ENCODE data around the gene CDH16.

Gene CDH16

GRCh38 chr16:66862023-66862520 is 56.6 kb downstream of the CDH16 start:
- Histone ChIP-seq H3K4me3 (ENCODE audit: insufficient read depth, low read depth, low read length, poor library complexity, severe bottlenecking) (no peak overlapping the region), H3K36me3 (ENCODE audit: control insufficient read depth, insufficient read depth, low read length) (no peaks in the 10 kb centered on the region), H3K9me3 (ENCODE audit: control insufficient read depth, low read length) (no peaks in the 10 kb centered on the region), H3K27ac (ENCODE audit: insufficient read depth, low read length, poor library complexity, severe bottlenecking) (no peak overlapping the region), H3K4me1 (ENCODE audit: control insufficient read depth, insufficient read depth, low read length, poor library complexity, severe bottlenecking) (no peaks in the 10 kb centered on the region), H3K27me3 (replicated peaks; ENCODE audit: control insufficient read depth, insufficient read depth, low read length, poor library complexity, severe bottlenecking) (no peaks in the 10 kb centered on the region)
- DNase-seq: no peak

GRCh38 chr16:66859397-66860068 is 59.2 kb downstream of the CDH16 start:
- Histone ChIP-seq H3K4me3 (ENCODE audit: insufficient read depth, low read depth, low read length, poor library complexity, severe bottlenecking) (no peak overlapping the region), H3K36me3 (ENCODE audit: control insufficient read depth, insufficient read depth, low read length) (no peaks in the 10 kb centered on the region), H3K4me1 (ENCODE audit: control insufficient read depth, insufficient read depth, low read length, poor library complexity, severe bottlenecking) (no peaks in the 10 kb centered on the region), H3K27me3 (replicated peaks; ENCODE audit: control insufficient read depth, insufficient read depth, low read length, poor library complexity, severe bottlenecking) (no peaks in the 10 kb centered on the region), H3K27ac (ENCODE audit: insufficient read depth, low read length, poor library complexity, severe bottlenecking) (no peak overlapping the region), H3K9me3 (ENCODE audit: control insufficient read depth, low read length) (no peaks in the 10 kb centered on the region)
- DNase-seq: no peak

GRCh38 chr16:66858740-66859396 is 59.8 kb downstream of the CDH16 start:
- no peaks in the 10 kb centered on the region for H3K27me3 ChIP-seq (replicated peaks; ENCODE audit: control insufficient read depth, insufficient read depth, low read length, poor library complexity, severe bottlenecking)
- H3K9me3 ChIP-seq (ENCODE audit: control insufficient read depth, low read length): no peaks in the 10 kb centered on the region
- no peak overlapping the region for H3K27ac ChIP-seq (ENCODE audit: insufficient read depth, low read length, poor library complexity, severe bottlenecking)
- no peaks in the 10 kb centered on the region for H3K4me1 ChIP-seq (ENCODE audit: control insufficient read depth, insufficient read depth, low read length, poor library complexity, severe bottlenecking)
- H3K4me3 ChIP-seq (ENCODE audit: insufficient read depth, low read depth, low read length, poor library complexity, severe bottlenecking): no peak overlapping the region
- DNase-seq: no peak
- no peaks in the 10 kb centered on the region for H3K36me3 ChIP-seq (ENCODE audit: control insufficient read depth, insufficient read depth, low read length)

Data from effector memory CD4-positive, alpha-beta T cell (primary cell).